Activated CD8-positive, alpha-beta T cell treated with anti-CD3 and anti-CD28 coated beads, Interleukin-2, amount 10 ng/mL, durations not matched to agents 7 days and 5 days (primary cell): ENCODE data around the gene LTBP2. TPM values are rescaled to one million over a fixed set of nuclear protein-coding genes. Genes with fewer than 3 reads are reported as not detected.
A peak's percentile ranks its signal among the peaks of the same experiment; 100 is the strongest.

ENCODE experiments used
- ATAC-seq: fragments of 150-1000 bp; cut with Tn5 transposase; one replicate; pipeline ENCODE4 v1.10.0; 2021; ENCODE audit warnings: moderate library complexity
- CTCF ChIA-PET: fragments of 350-600 bp; sonication (Branson Sonifier 250); formaldehyde crosslinking; loops from one replicate; lab custom pipeline; 2021; ENCODE audit warnings: antibody characterized with exemption; lab: Charles Lee
- POLR2A ChIA-PET: fragments of 350-600 bp; sonication (Branson Sonifier 250); formaldehyde crosslinking; loops from one replicate; lab custom pipeline; 2021; ENCODE audit warnings: antibody characterized with exemption; lab: Charles Lee
- DNase-seq: peaks from one replicate; pipeline ENCODE4 v3.0.0-alpha.2; 2020
- H3K27ac Mint-ChIP-seq: one replicate; pipeline ENCODE4 v1.8.0; 2021; ENCODE audit warnings: mild to moderate bottlenecking, mixed read lengths
- H3K27me3 Mint-ChIP-seq: one replicate; pipeline ENCODE4 v1.8.0; 2021; ENCODE audit warnings: low read depth, mixed read lengths
- H3K36me3 Mint-ChIP-seq: one replicate; pipeline ENCODE4 v1.8.0; 2021; ENCODE audit warnings: low read depth, mixed read lengths
- H3K4me1 Mint-ChIP-seq: one replicate; pipeline ENCODE4 v1.8.0; 2021; ENCODE audit warnings: low read depth, mixed read lengths
- H3K4me3 Mint-ChIP-seq: one replicate; pipeline ENCODE4 v1.8.0; 2021; ENCODE audit warnings: mild to moderate bottlenecking, mixed read lengths
- H3K9me3 Mint-ChIP-seq: one replicate; pipeline ENCODE4 v1.8.0; 2022; ENCODE audit warnings: mixed read lengths; ENCODE audit not compliant: insufficient read depth
- total RNA-seq, 2 experiments: library from RNA; stranded (reverse); gene quantifications; one replicate each; pipeline ENCODE4 v1.2.3, GENCODE V29; 2021

The LTBP2 gene
- total RNA-seq, 2 experiments from 2014 or later = 0.05 to 0.29 TPM

DNA sequence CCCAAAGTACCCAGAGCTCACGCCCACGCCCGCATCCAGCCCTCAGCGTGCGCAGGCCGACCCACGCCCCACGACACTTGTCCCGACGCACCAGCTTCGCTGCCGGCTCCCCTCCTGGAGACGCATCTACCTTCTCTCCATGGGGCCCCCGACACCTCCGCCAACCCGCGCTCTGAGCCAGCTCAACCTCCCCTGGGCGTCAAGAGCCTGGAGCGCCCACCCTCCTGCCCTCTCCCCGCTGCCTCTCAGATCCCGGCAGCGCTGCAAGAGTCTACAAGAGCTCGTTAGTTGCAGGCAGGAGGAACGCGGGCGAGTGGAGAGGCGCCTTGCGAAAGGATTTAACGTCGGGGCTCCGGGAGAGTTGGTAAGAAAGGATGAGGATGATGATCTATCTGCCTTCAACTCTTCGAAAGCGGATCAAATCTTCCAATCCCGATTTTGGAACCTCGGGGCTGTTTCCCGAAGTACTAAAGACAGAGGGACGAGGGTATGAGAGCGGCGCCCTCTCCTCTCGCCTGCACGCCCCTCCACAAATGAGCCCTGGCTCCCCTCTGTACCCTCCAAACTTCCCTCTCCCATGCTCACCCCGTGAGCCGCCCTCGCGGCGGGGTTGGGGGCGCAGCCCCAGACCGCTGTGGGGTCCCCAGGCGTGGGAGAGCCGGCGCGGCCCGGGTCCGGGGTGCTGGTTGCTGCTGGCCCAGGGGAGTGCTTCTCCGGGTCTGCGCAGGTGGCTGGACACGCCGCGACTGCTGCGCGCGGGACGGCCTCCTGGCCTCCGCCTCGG lies 979 bp downstream of the LTBP2 start:
- CTCF ChIA-PET = interaction anchor here (0.9 to 4.5 kb wide), 19 partner anchors 7 to 294 kb away, joined by 3 to 62 read pairs (median 5); partner anchors contain the start of gene YLPM1
- POLR2A ChIA-PET = no interaction called here
- Mint-ChIP-seq H3K9me3 (no peaks in the 10 kb centered on the region), H3K36me3 (no peaks in the 10 kb centered on the region), H3K27ac (no peak overlapping the region), H3K4me1 (peaks cover 12% of the 10 kb centered on the region), H3K4me3 (peak overlapping the region; percentile 43), H3K27me3 (peaks cover 46% of the 10 kb centered on the region)
- ATAC-seq (no peak), DNase-seq (no peak)

DNA sequence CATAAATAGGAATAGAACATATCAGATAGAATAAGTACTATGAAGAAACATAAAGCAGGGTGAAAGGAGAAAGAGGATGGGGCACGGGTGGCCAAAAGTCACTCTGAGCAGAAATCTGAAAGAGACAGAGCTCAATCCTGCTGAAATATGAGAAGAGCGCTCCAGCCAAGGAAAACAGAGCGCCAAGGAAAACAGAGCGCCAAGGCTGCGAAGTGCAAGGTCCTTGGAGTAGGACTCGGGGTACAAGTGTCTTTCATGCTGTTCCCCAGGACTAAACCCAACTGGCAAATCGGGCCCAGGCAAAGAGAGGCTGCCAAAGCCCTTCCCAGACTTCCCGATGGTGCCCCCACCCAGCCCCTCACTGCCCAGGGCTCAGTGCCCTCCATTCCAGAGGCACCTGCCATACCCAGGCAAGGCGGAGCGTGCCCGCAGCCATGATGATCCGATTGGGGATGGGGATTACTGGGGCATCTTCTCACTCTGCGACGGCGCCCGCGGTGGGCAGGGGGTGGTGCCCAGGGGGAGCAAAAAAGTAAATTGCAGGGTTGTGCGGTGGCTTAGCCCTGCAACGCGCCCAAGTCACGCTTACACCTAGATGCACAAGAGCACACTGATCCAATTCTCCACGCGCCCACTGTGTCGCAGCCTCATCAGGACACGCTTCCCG lies 1.7 kb downstream of the LTBP2 start:
- Mint-ChIP-seq H3K36me3 (no peaks in the 10 kb centered on the region), H3K27me3 (peaks cover 39% of the 10 kb centered on the region), H3K4me3 (peak overlapping the region; percentile 43), H3K4me1 (peaks cover 12% of the 10 kb centered on the region), H3K27ac (no peak overlapping the region), H3K9me3 (no peaks in the 10 kb centered on the region)
- no peak for ATAC-seq
- POLR2A ChIA-PET = no interaction called here
- no peak for DNase-seq
- CTCF ChIA-PET = interaction anchor here (1.2 to 4.5 kb wide), 13 partner anchors 7 to 295 kb away, joined by 3 to 62 read pairs (median 14); partner anchors contain the start of gene YLPM1

DNA sequence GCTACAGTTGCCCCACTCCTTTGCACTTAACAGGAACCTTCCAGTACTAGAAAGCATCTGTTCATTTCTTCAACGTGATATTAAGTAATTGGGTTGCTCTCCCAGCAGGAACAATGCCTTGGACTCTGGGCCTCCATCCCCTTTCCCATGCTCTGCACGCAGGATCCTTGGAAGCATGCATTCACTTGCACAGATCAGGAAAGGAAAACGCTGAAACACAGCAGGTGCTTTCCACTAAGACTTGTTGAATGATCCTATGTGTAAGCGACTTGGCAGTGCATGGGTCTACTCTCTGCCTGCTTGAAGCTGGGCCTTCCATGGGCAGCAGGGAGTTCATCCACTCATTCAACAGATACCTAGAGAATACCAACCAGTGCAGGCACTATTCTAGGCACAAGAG lies 2.3 kb downstream of the LTBP2 start:
- H3K4me1 Mint-ChIP-seq = peaks cover 9% of the 10 kb centered on the region
- H3K4me3 Mint-ChIP-seq = no peak overlapping the region
- ChIA-PET CTCF (interaction anchor here (0.7 to 4.5 kb wide), 45 partner anchors 8 to 296 kb away, joined by 3 to 62 read pairs (median 6); partner anchors contain the start of gene YLPM1), POLR2A (interaction anchor here (1.3 kb wide), 1 partner anchor 153 kb away, joined by 3 read pairs; the partner anchor contains the start of gene YLPM1)
- no peaks in the 10 kb centered on the region for H3K9me3 Mint-ChIP-seq
- DNase-seq (no peak), ATAC-seq (no peak)
- no peak overlapping the region for H3K27ac Mint-ChIP-seq
- peaks cover 35% of the 10 kb centered on the region for H3K27me3 Mint-ChIP-seq
- no peaks in the 10 kb centered on the region for H3K36me3 Mint-ChIP-seq

- H3K4me1 Mint-ChIP-seq = peaks cover 9% of the 10 kb centered on the region
- H3K4me3 Mint-ChIP-seq = no peak overlapping the region
- POLR2A ChIA-PET = interaction anchor here (1.3 kb wide), 1 partner anchor 154 kb away, joined by 3 read pairs; the partner anchor contains the start of gene YLPM1
- peaks cover 31% of the 10 kb centered on the region for H3K27me3 Mint-ChIP-seq
- H3K27ac Mint-ChIP-seq = no peak overlapping the region
- peak; percentile 45 for ATAC-seq
- no peaks in the 10 kb centered on the region for H3K9me3 Mint-ChIP-seq
- CTCF ChIA-PET = interaction anchor here (0.6 to 4.5 kb wide), 74 partner anchors 9 to 498 kb away, joined by 3 to 62 read pairs (median 4); partner anchors contain the start of genes AREL1, FCF1, ISCA2 and NPC2
- H3K36me3 Mint-ChIP-seq = no peaks in the 10 kb centered on the region
- DNase-seq = peak; percentile 91
These were observed 3.0 kb downstream of the LTBP2 start for GRCh38 chr14:74608959-74609611.

DNA sequence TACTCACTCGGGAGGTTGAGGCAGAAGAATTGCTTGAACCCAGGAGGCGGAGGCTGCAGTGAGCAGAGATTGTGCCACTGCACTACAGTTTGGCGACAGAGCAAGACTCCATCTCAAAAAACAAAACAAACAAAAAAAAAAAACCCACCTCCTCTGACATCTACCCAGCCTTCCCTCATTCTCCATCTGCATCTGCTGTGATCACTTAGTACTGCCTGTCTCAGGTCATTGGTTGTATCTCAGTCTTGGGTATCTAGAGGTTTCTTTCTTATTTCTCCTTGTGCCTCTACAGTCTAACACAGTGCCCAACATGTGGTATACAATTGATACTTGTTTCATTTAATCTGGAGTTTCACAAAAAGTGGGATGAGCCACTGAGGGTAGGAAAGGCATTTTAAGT lies 5.3 kb downstream of the LTBP2 start:
- DNase-seq = no peak
- ChIA-PET POLR2A (no interaction called here), CTCF (no interaction called here)
- H3K4me1 Mint-ChIP-seq = peaks cover 4% of the 10 kb centered on the region
- H3K9me3 Mint-ChIP-seq = no peaks in the 10 kb centered on the region
- peaks cover 23% of the 10 kb centered on the region for H3K27me3 Mint-ChIP-seq
- no peak overlapping the region for H3K4me3 Mint-ChIP-seq
- H3K27ac Mint-ChIP-seq = no peak overlapping the region
- H3K36me3 Mint-ChIP-seq = no peaks in the 10 kb centered on the region
- ATAC-seq = no peak

- Mint-ChIP-seq H3K4me3 (no peak overlapping the region), H3K36me3 (no peaks in the 10 kb centered on the region), H3K27ac (no peak overlapping the region), H3K27me3 (peaks cover 20% of the 10 kb centered on the region), H3K9me3 (no peaks in the 10 kb centered on the region), H3K4me1 (peaks cover 4% of the 10 kb centered on the region)
- no peak for ATAC-seq
- POLR2A ChIA-PET = no interaction called here
- DNase-seq = no peak
- CTCF ChIA-PET = no interaction called here
These were observed 6.4 kb downstream of the LTBP2 start for GRCh38 chr14:74605531-74606223.

DNA sequence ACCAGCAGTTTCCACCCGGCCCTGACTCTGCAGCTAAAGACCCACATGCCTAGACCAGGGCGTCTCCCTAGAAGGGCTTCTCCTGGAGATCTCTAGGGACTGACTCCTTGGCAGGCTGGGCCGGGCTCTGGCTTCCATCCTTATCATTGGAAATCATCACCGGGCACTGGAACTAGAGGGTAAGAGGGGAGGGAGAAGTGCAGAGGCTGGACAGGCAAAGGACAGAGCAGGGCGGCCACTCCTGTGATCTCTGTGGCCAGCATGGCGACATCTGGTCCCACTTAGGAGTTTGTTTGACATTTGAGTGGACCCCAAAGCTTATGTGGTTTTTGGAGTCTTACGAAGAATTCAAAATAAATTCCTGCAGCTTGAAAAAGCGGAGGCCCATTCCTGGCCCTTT lies 7.1 kb downstream of the LTBP2 start:
- Mint-ChIP-seq H3K36me3 (no peaks in the 10 kb centered on the region), H3K9me3 (no peaks in the 10 kb centered on the region), H3K4me1 (peaks cover 4% of the 10 kb centered on the region), H3K4me3 (no peak overlapping the region), H3K27ac (no peak overlapping the region), H3K27me3 (peaks cover 13% of the 10 kb centered on the region)
- DNase-seq (no peak), ATAC-seq (no peak)
- ChIA-PET CTCF (interaction anchor here (0.7 kb wide), 1 partner anchor 9 kb away, joined by 3 read pairs; no protein-coding TSS in a partner anchor), POLR2A (no interaction called here)

GRCh38 chr14:74604157-74604556 lies 7.9 kb downstream of the LTBP2 start:
- ATAC-seq = no peak
- peaks cover 9% of the 10 kb centered on the region for H3K27me3 Mint-ChIP-seq
- H3K4me3 Mint-ChIP-seq = no peak overlapping the region

DNA sequence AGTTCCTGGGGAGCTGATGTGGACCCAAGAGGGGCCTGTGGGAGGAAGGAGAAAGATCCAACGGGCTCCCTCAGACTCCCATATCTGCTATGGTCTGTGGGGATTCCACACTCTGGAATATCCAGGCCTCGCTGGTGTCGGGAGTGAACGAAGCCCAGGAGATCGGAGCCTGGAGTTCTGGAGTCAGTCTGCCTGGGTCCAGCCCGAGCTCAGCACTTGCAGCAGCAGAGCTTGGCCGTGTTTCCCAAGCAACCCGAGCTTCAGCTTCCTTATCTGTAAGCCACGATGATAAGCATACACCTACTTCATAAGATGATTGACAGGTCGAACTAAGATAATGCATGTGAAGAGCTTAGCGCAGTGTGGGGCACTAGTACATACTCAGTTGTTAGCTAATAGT lies 10.1 kb downstream of the LTBP2 start:
- Mint-ChIP-seq H3K9me3 (no peaks in the 10 kb centered on the region), H3K4me3 (no peak overlapping the region), H3K36me3 (no peaks in the 10 kb centered on the region), H3K27ac (no peak overlapping the region), H3K27me3 (peaks cover 13% of the 10 kb centered on the region), H3K4me1 (no peaks in the 10 kb centered on the region)
- POLR2A ChIA-PET = interaction anchor here (0.9 kb wide), 1 partner anchor 161 kb away, joined by 3 read pairs; the partner anchor contains the start of gene YLPM1
- DNase-seq = no peak
- CTCF ChIA-PET = interaction anchor here (1.2 to 1.5 kb wide), 3 partner anchors 8 to 259 kb away, joined by 3 to 4 read pairs (median 4); no protein-coding TSS in a partner anchor
- no peak for ATAC-seq

More at GRCh38 chr14:74604157-74604556, 7.9 kb downstream of the LTBP2 start:
- CTCF ChIA-PET = interaction anchor here (1.5 kb wide), 1 partner anchor 14 kb away, joined by 3 read pairs; no protein-coding TSS in a partner anchor
- Mint-ChIP-seq H3K9me3 (no peaks in the 10 kb centered on the region), H3K27ac (no peak overlapping the region), H3K36me3 (no peaks in the 10 kb centered on the region), H3K4me1 (peaks cover 3% of the 10 kb centered on the region)
- no peak for DNase-seq
- POLR2A ChIA-PET = interaction anchor here (0.6 kb wide), 1 partner anchor 169 kb away, joined by 3 read pairs; no protein-coding TSS in a partner anchor

GRCh38 chr14:74599946-74600345 lies 12.1 kb downstream of the LTBP2 start:
- no peak overlapping the region for H3K4me3 Mint-ChIP-seq
- ChIA-PET POLR2A (interaction anchor here (1.6 kb wide), 1 partner anchor 38 kb away, joined by 3 read pairs; no protein-coding TSS in a partner anchor), CTCF (interaction anchor here (1.9 kb wide), 1 partner anchor 9 kb away, joined by 8 read pairs; no protein-coding TSS in a partner anchor)
- no peak overlapping the region for H3K27ac Mint-ChIP-seq
- ATAC-seq (no peak), DNase-seq (no peak)
- H3K27me3 Mint-ChIP-seq = peaks cover 9% of the 10 kb centered on the region
- no peaks in the 10 kb centered on the region for H3K4me1 Mint-ChIP-seq
- no peaks in the 10 kb centered on the region for H3K36me3 Mint-ChIP-seq
- H3K9me3 Mint-ChIP-seq = no peaks in the 10 kb centered on the region
